Inflammatory macrophage treated with lipopolysaccharide for 1 hour (primary cell): Measurements from ENCODE around the gene SLX9.

Source experiments
- DNase-seq, 2 donors: peaks; one replicate each; pipeline ENCODE4 v3.0.0-alpha.2; 2020 to 2022

The SLX9 gene

DNA sequence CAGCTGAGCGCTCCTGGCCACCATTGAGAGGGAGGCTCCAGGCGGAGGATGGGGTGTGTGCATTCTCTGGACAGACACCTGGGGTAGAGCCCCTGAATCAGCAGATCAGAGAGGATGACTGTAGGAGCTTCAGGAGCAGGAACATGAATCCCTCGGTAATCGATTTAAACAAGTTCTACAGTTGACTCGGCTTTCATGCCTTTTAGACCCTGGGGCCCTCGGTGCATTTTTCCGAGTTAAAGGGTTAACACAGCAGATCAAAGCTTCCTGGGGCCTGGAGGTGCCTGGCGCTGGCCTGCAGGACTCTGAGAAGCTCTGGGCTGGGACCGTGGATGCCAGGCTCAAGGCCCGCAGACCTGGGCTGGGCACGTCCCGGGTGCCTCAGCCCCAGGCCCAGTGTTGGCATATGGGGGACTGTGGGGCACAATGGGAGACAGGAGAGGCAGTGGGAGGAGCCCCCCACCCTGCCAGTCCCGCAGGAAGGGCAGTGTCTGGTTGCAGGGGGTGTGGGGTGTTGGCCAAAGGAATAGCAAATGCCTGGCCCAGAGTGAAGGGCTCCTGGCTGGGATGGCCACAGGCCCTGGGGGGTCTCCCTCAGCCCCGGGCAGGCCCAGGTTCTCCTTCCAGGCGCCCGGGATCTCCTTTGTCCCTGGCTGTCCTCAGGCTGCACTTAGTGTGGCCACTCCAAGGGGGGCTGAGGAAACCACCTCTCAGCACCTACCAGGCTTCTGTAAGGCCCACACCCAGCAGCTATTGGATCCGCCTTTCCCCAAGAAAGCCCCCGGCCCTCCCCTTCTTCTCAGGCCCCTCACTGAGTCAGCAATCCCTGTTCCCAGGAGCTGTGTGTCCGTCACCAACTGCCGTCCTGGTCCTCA, 40.1 kb downstream of the SLX9 start:
- DNase-seq, result no peak

DNA sequence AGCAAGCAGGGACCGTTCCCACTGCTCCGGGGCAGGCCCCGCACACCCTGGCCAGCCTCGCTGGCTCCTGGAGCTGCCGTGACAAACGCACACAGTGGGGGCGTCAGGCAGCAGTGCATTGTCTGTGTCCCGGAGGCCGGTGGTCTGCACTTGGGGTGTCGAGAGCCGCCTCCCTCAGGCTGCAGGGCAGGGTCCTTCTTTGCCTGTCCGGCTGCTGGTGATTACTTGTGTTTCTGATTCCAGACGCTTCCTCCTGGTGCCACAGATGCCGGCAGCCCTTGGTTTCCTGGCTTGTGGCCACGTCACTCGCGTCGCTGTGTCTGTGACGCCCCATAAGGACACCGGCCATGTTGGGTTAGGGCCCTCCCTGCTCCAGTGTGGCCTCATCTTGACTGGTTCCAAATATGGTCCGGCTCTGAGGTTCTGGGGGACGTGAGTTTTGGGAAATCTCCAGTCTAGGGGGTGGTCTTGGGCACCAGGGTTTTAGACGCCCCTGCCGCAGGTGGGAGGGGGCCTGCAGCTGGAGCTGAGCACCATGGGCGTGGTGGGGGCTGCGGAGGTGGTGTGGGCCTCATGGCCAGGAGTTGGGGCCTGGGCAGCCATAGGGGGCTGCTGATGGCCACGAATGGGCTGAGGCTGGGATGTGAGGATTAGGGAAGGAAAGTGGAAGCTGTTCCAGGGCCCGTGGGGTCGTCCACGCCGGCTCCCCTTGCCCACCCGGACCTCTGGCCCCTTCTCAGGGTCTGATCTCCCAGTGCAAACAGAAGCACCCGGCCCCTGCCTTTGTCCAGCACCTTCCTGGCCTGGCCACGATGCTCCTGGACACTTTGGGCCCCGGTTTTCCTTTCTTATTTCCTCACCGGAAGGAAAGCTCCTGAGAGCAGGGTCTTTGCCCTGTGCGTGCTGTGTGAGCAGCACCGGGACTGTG, 41.0 kb downstream of the SLX9 start:
- no peak for DNase-seq

DNA sequence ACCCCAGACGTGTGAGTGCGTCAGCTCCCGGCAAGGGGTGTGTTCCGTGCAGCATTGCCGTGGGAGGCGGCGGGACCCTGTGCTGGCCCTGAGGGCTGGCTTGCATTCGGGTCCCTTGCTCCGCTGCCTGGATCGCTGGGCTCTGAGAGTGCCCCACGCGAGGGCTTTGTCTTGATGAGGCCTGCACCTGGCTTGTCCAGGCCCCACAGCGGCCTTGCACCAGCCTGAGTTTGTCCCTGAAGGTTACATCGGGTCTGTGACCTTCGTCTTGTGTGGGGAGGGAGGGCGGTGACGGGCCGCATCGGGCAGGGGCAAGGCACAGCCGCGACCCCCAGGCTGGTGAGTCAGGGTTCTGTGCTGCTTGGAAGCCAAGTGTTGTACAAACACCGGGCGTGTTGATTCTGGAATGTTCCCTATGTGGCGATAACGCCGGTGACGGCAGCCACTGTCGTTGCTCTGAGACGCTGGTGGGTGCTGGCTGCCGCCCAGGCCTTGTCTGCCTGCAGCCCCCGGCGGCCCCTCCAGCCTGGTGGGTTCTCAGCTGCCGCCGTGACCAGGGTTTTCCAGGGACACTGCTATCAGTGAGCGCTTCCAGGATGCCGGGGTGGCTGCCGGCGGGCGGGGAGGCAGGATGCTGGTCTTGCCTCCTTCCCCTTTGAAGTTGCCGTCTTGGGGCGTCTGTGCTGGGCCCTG, 42.9 kb downstream of the SLX9 start:
- no peak for DNase-seq

DNA sequence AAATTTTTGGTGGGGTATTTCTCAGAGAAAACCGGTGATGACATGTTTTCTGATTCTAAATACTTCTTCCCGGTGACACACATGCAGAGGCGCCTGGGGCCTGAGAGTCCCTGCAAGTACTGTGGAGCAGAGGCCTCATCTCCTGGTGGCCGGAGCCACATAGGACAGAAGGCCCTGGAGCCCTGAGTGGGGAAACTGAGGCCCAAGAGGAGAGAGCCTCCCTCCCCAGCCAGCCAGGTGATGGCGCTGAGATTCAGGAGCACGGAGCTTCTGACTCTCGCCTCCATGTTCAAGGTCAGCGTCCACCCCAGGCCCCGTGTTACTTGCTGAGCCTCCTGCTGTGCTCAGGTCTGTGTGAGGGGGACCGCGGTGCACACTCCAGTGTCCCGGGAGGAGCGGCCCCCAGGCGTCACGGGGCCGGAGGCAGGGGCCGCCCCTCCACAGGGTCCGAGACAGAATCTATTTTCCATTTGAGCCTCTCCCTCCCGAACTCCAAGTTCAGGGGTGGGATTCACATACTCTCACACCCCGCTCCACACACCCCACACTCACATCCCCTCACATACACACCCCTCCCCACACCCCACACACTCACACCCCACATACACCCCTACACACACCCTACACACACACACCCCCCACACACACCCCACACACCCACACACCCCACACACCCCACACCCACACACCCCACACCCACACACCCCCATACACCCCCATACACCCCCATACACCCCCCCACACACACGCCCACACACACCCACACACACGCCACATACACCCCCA, 43.8 kb downstream of the SLX9 start:
- DNase-seq, result peak in 1 of 2 donors; percentile 5

DNA sequence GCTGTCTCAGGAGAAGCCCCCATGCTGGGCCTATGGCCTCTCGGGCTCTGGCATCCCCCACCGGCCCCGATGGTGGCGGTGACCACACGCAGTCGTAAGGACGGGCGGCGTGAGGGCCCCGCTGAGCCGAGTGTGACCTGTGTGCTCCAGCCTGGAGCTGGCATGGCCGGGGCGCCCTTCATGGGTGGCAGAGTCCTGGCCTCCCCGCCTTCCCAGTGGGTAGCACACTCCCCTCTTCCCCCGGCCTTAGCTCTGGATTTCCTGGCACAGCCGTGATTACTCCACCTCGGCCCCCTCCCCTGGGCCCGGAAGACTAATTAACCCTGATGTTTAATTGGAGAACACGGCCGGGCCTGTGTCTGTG, 44.6 kb downstream of the SLX9 start:
- DNase-seq, result no peak

DNA sequence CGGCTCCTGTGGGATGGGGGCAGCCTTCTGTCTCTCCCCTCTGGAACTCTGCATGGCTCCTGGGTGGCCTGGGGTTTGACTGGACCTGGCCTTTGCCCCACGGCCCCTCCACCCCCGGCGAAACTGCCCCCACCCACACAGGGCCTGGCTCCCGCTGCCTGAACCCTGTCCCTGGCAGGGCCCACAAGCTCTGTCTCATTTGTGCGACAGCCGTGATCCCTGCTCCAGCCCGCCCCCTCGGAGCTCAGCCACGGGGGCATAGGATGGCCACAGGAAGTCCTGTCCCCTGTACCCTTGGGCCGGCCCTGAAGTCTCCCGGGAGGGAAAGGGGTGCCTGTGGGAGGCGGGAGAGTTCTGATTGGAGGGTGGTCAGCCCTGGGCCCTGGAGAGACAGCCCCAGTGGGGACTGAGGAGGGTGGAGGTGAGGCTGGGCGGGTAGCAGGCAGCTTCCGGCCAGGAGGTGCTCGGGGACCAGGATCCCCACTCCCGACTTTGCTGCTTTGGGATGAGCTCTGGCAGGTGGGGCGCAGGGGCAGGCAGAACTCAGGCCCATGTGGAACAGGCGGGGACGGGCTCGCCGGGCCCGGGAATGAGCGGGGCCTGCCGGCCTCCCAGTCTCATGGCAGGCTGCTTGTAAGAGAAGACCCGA, 45.1 kb downstream of the SLX9 start:
- no peak for DNase-seq

DNA sequence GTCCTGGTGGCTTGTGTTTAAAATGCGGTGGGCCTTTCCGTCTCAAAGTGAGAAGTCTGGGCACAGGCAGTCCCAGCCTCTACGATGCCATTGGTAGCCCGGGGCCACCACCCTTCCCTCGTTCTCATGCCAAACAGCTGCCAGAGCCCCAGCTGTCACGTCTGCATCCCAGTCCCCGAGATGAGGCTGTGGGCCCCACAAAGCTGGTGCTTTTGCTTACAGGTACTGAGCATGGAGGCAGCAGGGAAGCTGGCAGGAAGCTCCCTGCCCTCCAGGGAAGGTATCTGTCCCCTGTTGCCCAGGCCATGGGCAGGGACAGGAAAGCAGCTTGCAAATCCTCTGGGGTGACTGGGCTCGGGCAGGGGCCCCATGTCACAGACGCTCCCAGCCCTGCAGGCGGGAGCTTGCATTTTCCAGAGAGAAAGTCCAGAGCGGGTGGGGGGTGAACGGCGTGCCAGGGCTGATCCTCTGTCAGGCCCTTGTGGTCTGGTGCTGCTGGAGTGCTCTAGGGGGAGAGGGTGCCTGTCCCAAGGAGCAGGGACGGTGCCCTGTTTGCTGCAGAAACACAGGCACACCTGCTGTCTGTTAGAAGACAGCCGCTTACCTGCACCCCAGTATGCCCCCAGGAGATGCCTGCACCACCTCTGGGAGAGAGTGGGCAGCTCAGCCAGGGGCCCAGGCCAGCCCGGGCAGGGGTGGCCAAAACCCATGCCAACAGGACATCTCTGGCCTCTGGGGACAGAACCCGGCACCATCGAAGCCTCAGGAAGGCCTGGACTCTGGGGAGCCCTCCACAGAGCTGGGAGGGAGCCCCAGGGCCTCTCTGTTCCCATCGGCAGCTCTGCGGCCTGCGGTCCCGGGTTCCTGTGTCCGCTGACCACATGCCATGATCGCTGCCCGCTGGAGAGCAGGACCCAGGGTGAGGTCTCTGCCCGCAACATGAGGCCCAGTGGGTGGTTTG, 45.9 kb downstream of the SLX9 start:
- DNase-seq, result no peak

DNA sequence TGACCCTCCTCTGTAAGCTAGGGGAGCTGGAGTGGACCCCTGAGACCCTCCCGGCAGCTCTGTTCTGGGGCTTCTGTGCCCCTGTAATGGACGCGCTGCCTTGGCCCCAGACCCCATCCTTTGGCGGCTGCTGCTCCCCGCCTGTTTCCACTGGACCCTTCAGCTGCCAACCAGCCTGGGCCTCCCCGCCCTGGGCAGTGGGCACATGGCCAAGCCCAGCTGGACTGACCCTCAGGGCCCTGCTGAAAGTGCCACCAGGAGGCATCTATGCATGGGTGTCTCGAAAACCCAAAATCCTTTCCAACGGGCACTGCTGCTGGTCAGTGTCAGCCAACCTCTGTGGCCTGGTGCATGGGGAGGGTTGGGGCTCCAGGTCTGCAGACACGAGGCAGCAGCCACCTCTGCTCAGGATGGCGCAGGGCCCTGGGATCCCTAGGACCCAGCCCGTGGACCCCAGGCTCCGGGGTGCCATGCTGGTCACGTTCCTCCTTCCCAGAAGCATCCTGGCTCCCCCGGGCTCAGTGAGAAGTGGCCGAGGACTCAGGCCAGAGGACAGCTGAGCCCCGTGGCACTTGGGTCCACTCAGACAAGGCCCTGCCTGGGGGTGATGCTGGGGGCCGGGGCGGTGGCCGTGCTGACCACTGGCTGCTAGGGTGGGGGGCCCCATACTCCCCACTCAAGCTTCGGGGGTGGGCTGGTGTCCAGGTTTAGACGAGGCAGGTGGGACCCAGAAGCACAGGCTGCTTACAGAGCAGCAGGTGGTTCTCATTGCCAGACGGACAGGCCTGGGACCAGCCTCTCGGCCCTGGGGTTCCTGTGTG, 46.9 kb downstream of the SLX9 start:
- DNase-seq, result no peak

DNA sequence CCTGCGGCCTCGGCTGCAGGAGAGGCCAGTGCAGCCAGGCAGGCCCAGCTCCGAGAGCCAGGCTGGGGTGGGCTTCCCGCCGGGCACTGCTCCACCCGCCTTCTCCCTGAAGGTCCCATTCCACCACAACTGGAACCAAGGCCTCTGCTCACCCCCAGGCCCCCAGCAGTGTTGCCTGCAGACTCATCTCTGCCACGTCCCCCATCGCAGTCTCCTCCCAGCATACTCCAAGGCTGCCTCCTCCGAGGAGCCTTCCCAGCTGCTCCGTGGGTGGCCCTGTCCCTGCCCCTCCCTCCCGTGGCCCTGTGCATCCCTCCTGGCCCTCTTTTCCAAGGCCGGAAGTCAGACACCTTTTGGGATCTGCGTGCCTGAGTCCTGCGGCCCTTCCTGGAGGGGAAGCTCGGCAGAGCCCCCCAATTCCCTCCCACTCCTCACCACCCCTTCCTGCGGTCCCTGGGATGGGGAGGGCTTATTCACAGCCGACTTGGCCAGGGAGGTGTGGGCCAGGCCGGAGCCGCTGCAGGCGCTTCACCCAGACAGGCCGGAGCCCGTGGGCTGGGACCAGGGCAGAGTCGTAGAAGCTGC, 47.6 kb downstream of the SLX9 start:
- DNase-seq, result no peak

DNA sequence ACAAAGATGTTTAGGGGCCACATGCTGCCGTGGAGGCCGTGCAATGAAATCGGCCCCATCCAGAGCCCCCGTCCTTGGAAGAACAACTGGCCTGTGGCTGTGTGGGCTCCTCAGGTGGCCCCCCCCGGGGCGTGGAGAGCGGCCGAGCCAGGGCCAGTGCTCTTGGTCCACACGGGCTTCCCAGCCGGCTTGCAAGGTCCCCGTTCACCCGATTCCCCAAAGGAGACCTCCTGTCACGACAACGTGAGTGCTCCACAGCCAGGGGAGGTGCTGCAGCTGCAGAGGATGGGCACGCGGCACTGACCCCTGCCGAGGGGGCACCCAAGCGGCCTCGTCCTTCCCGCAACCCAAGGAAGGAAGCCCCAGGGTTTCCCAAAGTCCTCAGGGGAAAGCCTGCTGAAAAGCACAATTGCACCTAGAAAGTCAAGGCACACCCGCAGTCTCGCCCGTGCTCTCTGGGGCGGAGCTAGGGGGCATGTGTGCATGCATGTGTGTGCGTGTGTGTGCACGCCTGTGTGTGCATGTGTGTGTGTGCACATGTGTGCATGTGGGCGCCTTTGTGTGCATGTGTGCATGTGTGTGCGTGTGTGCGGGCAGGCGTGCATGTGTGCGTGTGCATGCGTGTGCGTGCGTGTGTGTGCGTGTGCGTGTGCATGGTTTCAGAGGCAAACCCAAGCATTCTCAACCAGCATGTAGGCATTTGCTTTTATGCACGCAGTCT, 48.2 kb downstream of the SLX9 start:
- DNase-seq, result no peak

DNA sequence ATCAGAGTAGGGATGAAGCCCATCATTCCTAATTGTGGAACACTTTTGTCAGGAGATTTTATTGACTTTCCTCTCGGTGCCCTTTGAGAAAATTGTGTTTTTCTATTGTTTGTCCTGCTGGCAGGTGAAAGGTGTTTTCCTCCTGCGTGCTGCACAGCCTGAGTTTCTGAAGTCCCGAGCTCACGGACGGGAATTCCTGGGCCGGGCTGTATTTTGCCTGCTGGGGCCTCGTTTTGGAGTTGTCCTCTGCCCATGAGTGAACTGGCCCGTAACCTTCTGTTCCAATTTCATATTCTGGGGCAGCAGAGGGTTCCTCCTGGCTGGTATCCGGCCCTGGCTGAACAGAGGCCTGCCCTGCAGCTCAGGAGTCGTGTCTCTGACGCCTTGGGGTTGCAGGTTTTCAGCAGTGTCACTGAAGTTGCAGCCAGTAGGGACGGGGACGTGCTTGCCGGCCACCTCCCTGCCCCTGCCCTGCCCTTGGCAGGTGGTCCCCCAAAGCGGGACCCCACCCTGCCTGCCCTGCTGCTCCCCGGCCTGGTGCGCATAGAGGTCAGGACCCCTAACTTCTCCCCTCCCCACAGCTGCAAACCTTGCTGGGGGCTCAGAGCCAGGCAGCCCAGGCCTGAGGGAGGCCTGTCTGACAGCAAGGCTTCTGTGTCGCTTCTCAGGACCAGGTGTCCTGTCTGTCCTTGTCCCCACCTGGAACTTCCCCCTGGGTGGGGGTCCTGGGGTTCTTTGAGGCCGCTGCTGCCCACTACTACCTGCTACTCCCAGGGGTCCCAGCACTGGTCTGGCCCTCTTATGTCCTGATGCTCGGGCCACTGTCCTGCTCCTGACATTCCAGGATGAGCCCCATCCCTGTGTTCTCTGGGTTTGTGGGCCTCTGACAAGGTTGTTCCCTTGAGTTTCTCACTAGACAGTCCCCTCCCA, 49.0 kb downstream of the SLX9 start:
- DNase-seq, result no peak

DNA sequence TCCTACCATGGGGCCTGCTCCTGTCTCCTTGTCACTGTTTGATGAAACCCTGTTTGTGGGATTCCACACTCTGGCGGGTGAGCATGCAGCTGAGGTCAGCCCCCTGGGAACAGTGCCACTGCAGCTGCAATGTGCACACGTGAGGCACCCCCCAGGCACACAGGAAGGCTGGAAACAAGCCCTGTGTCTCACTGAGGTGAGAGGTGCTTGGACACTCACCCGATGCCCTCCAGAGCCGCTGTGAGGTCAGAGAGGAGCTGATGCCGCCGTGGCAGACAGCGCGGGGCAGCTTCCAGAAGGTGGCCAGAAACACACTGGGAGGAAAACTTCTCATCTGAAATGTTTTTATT, 49.7 kb downstream of the SLX9 start:
- DNase-seq, result no peak

DNA sequence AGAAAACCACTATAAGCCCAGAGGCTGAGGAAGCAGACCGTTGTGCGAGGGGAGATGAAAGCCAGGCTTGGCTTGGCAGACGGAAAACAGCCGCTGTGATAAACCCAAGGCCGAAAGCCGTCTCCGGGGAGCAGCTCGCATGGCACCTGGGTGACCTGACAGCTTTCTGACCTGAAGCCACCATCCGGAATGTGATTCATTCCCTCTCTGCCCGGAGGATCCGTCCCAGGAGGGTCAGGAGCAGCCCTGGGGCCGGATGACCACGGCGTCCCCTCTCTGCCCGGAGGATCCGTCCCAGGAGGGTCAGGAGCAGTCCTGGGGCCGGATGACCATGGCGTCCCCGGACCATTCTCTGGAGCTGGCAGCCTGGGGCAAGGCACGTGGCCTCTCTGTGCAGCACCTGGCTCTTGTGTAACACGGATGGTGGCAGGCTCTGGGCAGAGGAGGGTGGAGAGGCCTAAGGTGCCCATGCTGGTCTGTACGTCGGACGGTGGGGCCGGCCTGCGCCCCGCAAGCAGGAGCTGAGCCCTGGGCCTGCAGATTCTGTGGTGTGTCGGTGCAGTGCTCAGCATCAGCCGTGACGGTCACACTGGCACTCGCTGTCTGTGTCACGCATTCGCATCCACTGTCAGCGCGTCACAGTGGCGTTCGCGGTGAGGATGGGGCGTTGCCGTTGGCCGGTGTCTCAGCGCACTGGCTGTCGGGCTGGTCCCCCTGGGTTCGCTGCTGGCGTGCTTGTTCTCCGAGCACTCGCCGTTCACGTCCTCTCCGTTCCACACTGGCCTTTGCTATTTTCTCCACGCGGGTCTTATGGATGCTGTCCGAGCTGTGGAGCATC, 50.3 kb downstream of the SLX9 start:
- no peak for DNase-seq

DNA sequence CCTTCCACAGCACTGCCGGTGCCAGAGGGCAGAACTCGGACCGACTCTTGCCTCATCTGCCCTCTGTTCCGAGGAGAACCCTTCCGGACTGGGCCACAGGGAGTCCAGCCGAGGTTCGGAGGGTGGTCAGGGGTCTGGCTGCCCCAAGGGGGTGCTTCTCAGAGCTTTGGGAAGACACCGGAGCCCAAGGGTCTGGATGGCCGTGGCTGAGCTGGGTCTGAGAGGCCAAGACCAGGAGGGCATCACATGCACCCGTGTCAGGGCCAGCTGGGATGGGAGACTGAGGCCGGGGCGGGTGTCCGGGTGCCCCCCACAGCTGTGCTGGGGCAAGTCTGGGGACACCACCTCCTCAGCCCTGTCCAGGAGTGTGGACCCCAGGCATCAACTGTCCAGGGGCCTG, 51.1 kb downstream of the SLX9 start:
- no peak for DNase-seq

DNA sequence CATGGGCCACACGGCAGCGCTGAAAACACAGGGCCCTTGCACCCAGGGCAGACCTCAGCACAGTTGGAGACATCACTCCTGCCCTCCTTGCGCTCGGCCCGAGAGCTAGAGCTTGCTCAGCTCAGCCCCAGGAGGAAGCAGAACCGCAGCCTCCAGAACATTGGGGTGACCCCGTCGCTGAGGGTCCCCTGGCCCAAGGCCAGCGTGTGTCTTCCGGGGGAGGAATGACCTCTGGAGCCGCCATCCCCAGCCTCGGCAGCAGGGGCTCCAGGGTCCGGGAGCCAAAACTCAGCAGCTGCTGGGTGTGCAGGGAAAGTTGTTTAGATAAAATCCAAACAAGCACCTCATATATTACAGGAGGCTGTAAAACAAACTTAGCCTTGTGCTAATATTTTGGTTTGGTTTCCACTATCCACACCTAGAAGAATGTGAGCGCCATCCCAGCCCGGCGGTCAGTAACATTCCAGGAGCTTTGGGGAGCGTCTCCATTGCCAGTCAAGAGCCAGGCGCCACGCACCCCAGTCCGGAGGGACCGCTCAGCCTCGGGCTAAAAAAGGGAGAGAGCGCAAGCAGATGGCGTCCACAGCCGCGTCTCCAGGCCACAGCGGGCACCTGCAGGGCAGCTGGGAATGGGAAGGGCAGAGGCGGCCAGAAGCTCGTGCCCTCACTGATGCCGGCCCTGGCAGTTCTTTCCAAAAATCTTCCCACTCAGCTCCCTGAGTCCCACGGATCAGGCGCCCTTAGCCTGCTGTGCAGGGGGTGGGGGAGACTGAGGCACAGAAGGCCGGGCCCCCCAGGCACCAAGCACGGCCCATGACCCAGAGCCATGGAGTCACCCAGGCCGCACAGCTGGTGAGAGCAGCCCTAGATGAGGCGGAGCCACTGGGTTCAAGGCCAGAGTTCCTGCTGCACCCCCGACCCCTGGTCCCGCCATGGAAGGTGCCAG, 52.0 kb downstream of the SLX9 start:
- DNase-seq, result no peak

DNA sequence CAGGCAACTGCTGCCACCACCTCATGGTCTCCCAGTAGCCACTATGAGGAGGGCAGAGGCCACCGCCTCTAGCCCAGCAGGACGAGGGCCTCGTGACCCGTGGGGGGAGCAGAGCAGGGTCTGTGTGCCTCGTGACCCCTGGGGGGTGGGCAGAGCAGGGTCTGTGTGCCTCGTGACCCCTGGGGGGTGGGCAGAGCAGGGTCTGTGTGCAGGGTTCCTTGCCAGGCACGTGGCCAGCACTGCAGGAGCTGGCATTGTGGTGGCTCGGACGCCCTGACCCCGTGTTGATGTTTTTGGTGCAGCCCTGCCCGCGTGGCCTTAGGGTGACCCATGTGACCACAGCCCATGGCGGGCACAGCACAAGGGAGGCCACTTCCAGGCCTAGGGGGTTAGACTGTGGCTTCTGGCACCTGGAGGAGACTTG, 52.8 kb downstream of the SLX9 start:
- DNase-seq, result no peak
